ENCODE data around the gene CHN1.
A peak's percentile ranks its signal among the peaks of the same experiment; 100 is the strongest.

CHN1 gene

GRCh38 chr2:174977364-174977763, 27.8 kb downstream of the CHN1 start:
- H3K27ac ChIP-seq (ENCODE audit: insufficient read depth, low read depth, low read length, poor library complexity, severe bottlenecking) = no peak overlapping the region
- H3K27me3 ChIP-seq (ENCODE audit: control insufficient read depth, insufficient read depth, low read length, poor library complexity, severe bottlenecking) = no peaks in the 10 kb centered on the region
- no peaks in the 10 kb centered on the region for H3K36me3 ChIP-seq (ENCODE audit: control insufficient read depth, insufficient read depth, low read length)
- H3K4me3 ChIP-seq (ENCODE audit: insufficient read depth, low read depth, low read length) = no peak overlapping the region
- no peaks in the 10 kb centered on the region for H3K9me3 ChIP-seq (ENCODE audit: control insufficient read depth, low read length)
- WGBS, 2 experiments = 91 to 96% methylated on average over 2 of the region's 2 CpGs
- H3K4me1 ChIP-seq (ENCODE audit: control insufficient read depth, insufficient read depth, low read length) = no peaks in the 10 kb centered on the region

DNA sequence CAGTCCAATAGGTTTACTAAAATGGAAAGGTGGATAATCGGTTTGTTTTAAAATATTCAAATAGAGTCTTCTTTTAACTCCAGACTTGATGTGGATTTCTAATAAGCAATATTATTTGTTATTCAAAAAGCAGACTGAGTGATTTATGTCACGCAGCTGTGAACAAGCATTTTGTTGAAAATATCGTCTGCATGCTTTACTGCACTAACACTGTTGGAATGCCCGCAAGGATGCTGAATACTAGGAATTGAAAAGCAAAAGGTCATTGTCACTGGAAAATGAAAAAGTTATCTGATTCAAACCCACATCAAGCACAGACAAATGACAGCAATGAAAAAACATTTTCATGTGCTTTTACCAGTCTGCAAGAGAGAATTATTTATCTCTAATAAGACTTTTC, 31.1 kb downstream of the CHN1 start:
- Histone ChIP-seq H3K27ac (ENCODE audit: insufficient read depth, low read depth, low read length, poor library complexity, severe bottlenecking) (peak overlapping the region; percentile 20), H3K4me3 (ENCODE audit: insufficient read depth, low read depth, low read length) (no peak overlapping the region), H3K27me3 (ENCODE audit: control insufficient read depth, insufficient read depth, low read length, poor library complexity, severe bottlenecking) (no peaks in the 10 kb centered on the region), H3K9me3 (ENCODE audit: control insufficient read depth, low read length) (no peaks in the 10 kb centered on the region), H3K4me1 (ENCODE audit: control insufficient read depth, insufficient read depth, low read length) (no peaks in the 10 kb centered on the region), H3K36me3 (ENCODE audit: control insufficient read depth, insufficient read depth, low read length) (peaks cover 7% of the 10 kb centered on the region)
- WGBS, 2 experiments = 91 to 93% methylated on average over 3 of the region's 4 CpGs

GRCh38 chr2:174972924-174973323, 32.3 kb downstream of the CHN1 start:
- no peak overlapping the region for H3K27ac ChIP-seq (ENCODE audit: insufficient read depth, low read depth, low read length, poor library complexity, severe bottlenecking)

DNA sequence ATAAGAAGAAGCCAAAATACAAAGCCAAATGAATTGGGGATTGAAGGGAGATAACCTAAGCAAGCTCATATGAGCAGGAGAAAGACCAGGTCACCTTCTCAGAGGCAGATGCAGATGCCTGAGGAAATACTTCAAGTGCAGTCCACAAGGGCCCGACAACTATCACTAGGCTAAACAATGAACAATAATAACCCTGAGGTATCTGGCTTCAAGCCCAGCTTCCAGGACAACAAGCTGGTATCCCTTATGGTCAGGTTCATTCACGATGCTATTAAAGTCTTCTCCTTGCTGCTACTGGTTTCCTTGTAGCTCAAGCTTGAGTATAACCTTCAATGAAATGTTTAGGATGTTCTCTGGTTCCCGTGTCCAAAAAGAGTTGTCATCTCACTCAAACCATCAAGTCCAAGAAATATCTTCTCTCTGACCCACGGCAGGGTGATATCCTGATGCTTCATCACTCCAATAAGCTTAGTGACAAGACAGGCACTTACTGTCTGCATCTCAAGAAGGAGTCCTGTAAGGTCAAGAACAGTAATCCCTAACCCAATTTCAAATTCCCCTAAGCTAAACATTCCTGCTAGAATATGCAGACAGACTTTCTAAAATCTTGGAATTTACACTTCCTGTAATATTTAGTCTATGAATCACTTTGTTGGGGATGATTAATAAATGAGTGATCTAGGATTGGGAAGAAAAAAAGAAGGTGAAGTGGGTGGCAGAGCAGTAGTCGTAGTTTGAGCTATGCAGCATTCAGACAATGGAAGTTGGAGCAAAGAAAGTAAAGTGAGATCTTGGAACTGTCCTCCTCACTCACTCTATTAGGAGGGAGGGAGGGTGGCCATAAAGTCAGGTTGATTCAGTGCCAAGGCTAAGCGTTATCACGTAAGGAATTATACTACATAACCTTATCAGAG, 33.1 kb downstream of the CHN1 start:
- no peak overlapping the region for H3K27ac ChIP-seq (ENCODE audit: insufficient read depth, low read depth, low read length, poor library complexity, severe bottlenecking)
- H3K9me3 ChIP-seq (ENCODE audit: control insufficient read depth, low read length) = no peaks in the 10 kb centered on the region
- 94 to 99% methylated on average over 5 of the region's 7 CpGs for WGBS, 2 experiments
- no peaks in the 10 kb centered on the region for H3K4me1 ChIP-seq (ENCODE audit: control insufficient read depth, insufficient read depth, low read length)
- H3K4me3 ChIP-seq (ENCODE audit: insufficient read depth, low read depth, low read length) = no peak overlapping the region
- H3K27me3 ChIP-seq (ENCODE audit: control insufficient read depth, insufficient read depth, low read length, poor library complexity, severe bottlenecking) = no peaks in the 10 kb centered on the region
- peaks cover 7% of the 10 kb centered on the region for H3K36me3 ChIP-seq (ENCODE audit: control insufficient read depth, insufficient read depth, low read length)

More at GRCh38 chr2:174972924-174973323, 32.3 kb downstream of the CHN1 start:
- Histone ChIP-seq H3K27me3 (ENCODE audit: control insufficient read depth, insufficient read depth, low read length, poor library complexity, severe bottlenecking) (no peaks in the 10 kb centered on the region), H3K4me1 (ENCODE audit: control insufficient read depth, insufficient read depth, low read length) (no peaks in the 10 kb centered on the region), H3K9me3 (ENCODE audit: control insufficient read depth, low read length) (no peaks in the 10 kb centered on the region), H3K36me3 (ENCODE audit: control insufficient read depth, insufficient read depth, low read length) (peaks cover 7% of the 10 kb centered on the region), H3K4me3 (ENCODE audit: insufficient read depth, low read depth, low read length) (no peak overlapping the region)

DNA sequence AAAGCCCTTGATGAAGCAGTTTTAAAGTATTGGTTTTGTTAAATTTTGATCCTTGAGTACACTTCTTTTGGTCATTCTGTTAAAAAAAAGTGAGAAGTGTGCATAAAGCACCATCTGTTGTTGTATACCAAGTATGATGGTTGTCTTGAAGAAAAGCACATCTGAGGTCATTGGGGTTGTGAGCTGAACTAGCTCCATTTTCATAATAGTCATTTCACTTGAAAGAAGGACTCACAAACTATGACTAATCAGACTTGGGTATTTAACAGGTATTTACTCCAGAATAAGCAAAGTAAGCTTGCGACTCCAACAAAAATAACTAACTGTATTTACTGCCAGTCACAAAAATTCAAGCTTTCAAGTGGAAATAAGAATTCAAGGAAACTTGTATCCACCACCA, 35.1 kb downstream of the CHN1 start:
- H3K4me1 ChIP-seq (ENCODE audit: control insufficient read depth, insufficient read depth, low read length) = peaks cover 11% of the 10 kb centered on the region
- no peak overlapping the region for H3K4me3 ChIP-seq (ENCODE audit: insufficient read depth, low read depth, low read length)
- 100% methylated on average over 1 of the region's 1 CpG for WGBS, 2 experiments
- H3K9me3 ChIP-seq (ENCODE audit: control insufficient read depth, low read length) = no peaks in the 10 kb centered on the region
- H3K27ac ChIP-seq (ENCODE audit: insufficient read depth, low read depth, low read length, poor library complexity, severe bottlenecking) = no peak overlapping the region
- peaks cover 7% of the 10 kb centered on the region for H3K36me3 ChIP-seq (ENCODE audit: control insufficient read depth, insufficient read depth, low read length)
- no peaks in the 10 kb centered on the region for H3K27me3 ChIP-seq (ENCODE audit: control insufficient read depth, insufficient read depth, low read length, poor library complexity, severe bottlenecking)

- H3K27ac ChIP-seq (ENCODE audit: insufficient read depth, low read depth, low read length, poor library complexity, severe bottlenecking) = no peak overlapping the region
- no peaks in the 10 kb centered on the region for H3K27me3 ChIP-seq (ENCODE audit: control insufficient read depth, insufficient read depth, low read length, poor library complexity, severe bottlenecking)
- peaks cover 7% of the 10 kb centered on the region for H3K36me3 ChIP-seq (ENCODE audit: control insufficient read depth, insufficient read depth, low read length)
- H3K4me3 ChIP-seq (ENCODE audit: insufficient read depth, low read depth, low read length) = no peak overlapping the region
- H3K9me3 ChIP-seq (ENCODE audit: control insufficient read depth, low read length) = no peaks in the 10 kb centered on the region
- H3K4me1 ChIP-seq (ENCODE audit: control insufficient read depth, insufficient read depth, low read length) = peaks cover 17% of the 10 kb centered on the region
- WGBS, 2 experiments = 92 to 95% methylated on average over 6 of the region's 6 CpGs
Measured at GRCh38 chr2:174969091-174969734, 36.0 kb downstream of the CHN1 start.

GRCh38 chr2:174967691-174968260, 37.4 kb downstream of the CHN1 start:
- no peak overlapping the region for H3K4me3 ChIP-seq (ENCODE audit: insufficient read depth, low read depth, low read length)
- H3K4me1 ChIP-seq (ENCODE audit: control insufficient read depth, insufficient read depth, low read length) = peaks cover 30% of the 10 kb centered on the region
- no peaks in the 10 kb centered on the region for H3K9me3 ChIP-seq (ENCODE audit: control insufficient read depth, low read length)
- no peak overlapping the region for H3K27ac ChIP-seq (ENCODE audit: insufficient read depth, low read depth, low read length, poor library complexity, severe bottlenecking)
- H3K27me3 ChIP-seq (ENCODE audit: control insufficient read depth, insufficient read depth, low read length, poor library complexity, severe bottlenecking) = no peaks in the 10 kb centered on the region
- 92 to 100% methylated on average over 3 of the region's 3 CpGs for WGBS, 2 experiments
- H3K36me3 ChIP-seq (ENCODE audit: control insufficient read depth, insufficient read depth, low read length) = peaks cover 7% of the 10 kb centered on the region

DNA sequence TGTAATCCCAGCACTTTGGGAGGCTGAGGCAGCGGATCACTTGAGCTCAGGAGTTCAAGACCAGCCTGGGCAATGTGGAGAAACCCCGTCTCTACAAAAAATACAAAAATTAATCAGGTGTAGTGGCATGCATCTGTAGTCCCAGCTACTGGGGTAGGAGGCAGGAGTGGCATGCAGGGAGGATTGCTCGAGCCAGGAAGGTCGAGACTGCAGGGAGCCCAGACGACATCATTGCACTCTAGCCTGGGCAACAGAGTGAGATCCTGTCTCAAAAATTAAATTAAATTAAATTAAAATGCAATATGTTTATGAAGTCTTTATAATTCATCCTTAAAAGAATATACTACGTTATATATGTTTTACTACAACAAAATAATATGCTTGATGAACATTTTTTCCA, 38.1 kb downstream of the CHN1 start:
- no peaks in the 10 kb centered on the region for H3K27me3 ChIP-seq (ENCODE audit: control insufficient read depth, insufficient read depth, low read length, poor library complexity, severe bottlenecking)
- H3K27ac ChIP-seq (ENCODE audit: insufficient read depth, low read depth, low read length, poor library complexity, severe bottlenecking) = peak overlapping the region; percentile 81
- peaks cover 30% of the 10 kb centered on the region for H3K4me1 ChIP-seq (ENCODE audit: control insufficient read depth, insufficient read depth, low read length)
- no peaks in the 10 kb centered on the region for H3K9me3 ChIP-seq (ENCODE audit: control insufficient read depth, low read length)
- no peak overlapping the region for H3K4me3 ChIP-seq (ENCODE audit: insufficient read depth, low read depth, low read length)
- WGBS, 2 experiments = 89 to 95% methylated on average over 5 of the region's 6 CpGs
- peaks cover 6% of the 10 kb centered on the region for H3K36me3 ChIP-seq (ENCODE audit: control insufficient read depth, insufficient read depth, low read length)

- Histone ChIP-seq H3K27me3 (ENCODE audit: control insufficient read depth, insufficient read depth, low read length, poor library complexity, severe bottlenecking) (no peaks in the 10 kb centered on the region), H3K4me1 (ENCODE audit: control insufficient read depth, insufficient read depth, low read length) (peaks cover 30% of the 10 kb centered on the region), H3K36me3 (ENCODE audit: control insufficient read depth, insufficient read depth, low read length) (no peaks in the 10 kb centered on the region), H3K4me3 (ENCODE audit: insufficient read depth, low read depth, low read length) (no peak overlapping the region), H3K27ac (ENCODE audit: insufficient read depth, low read depth, low read length, poor library complexity, severe bottlenecking) (peak overlapping the region; percentile 81), H3K9me3 (ENCODE audit: control insufficient read depth, low read length) (no peaks in the 10 kb centered on the region)
- 36 to 49% methylated on average over 4 to 5 of the region's 5 CpGs for WGBS, 2 experiments
Measured at GRCh38 chr2:174965992-174966744, 39.0 kb downstream of the CHN1 start.

GRCh38 chr2:174965551-174965950, 39.6 kb downstream of the CHN1 start:
- H3K4me1 ChIP-seq (ENCODE audit: control insufficient read depth, insufficient read depth, low read length) = peaks cover 30% of the 10 kb centered on the region
- no peaks in the 10 kb centered on the region for H3K9me3 ChIP-seq (ENCODE audit: control insufficient read depth, low read length)
- H3K27me3 ChIP-seq (ENCODE audit: control insufficient read depth, insufficient read depth, low read length, poor library complexity, severe bottlenecking) = no peaks in the 10 kb centered on the region
- H3K27ac ChIP-seq (ENCODE audit: insufficient read depth, low read depth, low read length, poor library complexity, severe bottlenecking) = no peak overlapping the region
- H3K36me3 ChIP-seq (ENCODE audit: control insufficient read depth, insufficient read depth, low read length) = no peaks in the 10 kb centered on the region
- H3K4me3 ChIP-seq (ENCODE audit: insufficient read depth, low read depth, low read length) = no peak overlapping the region
- WGBS, 2 experiments = 60 to 75% methylated on average over 2 to 3 of the region's 3 CpGs

All from ectodermal cell (in vitro differentiated cells).